Superior temporal gyrus (tissue), 1 donor: ENCODE measurements around the gene SLC39A11.
"Not testable (repeated sequence)": the region's sequence is repeated elsewhere in the genome, so short reads cannot be mapped to it uniquely, and the experiment has no call there.

Experiments
- DNase-seq: peaks from one replicate; pipeline ENCODE4 v3.0.0-alpha.2; 2016; ENCODE audit errors: extremely low spot score

SLC39A11 gene

DNA sequence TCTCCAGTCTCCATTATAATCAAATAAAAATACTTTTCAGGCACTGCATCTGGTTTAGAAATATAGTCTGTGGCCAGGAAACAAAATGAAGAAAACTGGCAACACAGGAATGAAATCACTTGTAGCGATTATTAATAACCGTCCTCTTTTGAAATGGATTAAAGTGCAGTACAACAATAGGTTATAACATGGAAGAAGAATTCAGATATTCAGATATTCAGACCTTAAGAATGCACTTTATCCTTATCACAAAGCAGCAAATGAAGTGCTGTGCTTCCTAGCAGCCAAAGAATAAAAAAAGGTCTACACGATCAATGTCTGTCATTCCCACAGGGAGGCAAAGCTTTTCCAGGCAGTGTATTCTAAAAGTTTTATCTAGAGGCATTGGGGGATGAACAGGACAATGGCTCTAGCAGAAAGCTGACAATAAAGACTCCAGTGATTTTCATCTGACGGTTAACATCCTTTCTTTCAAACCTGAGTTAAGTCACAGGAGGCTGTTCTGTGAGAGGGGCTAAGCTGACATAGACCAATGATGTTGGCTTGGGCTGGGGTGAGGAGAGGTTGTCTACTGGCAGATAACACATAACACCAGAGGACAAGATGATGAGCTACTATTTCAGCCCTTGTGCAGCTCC lies 259.2 kb downstream of the SLC39A11 start:
- DNase-seq = no peak

DNA sequence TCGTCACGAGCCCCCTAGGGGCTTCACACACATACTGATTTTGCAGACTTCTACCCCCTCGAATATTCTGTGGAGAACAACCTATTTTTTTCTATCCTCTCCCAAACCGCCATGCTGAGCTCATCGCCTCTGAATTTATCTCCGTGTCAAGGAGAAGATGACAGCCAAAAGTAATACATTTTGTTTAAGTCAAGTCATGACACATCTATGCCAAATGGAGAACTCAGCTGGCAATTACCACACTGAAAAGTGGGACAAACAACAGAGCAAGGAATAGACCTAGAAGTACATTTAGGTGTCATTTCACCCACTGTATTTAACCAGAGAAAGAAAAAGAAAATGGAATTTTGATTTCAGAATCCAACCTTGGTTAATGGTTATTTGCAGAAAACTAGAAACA lies 260.2 kb downstream of the SLC39A11 start:
- no peak for DNase-seq

DNA sequence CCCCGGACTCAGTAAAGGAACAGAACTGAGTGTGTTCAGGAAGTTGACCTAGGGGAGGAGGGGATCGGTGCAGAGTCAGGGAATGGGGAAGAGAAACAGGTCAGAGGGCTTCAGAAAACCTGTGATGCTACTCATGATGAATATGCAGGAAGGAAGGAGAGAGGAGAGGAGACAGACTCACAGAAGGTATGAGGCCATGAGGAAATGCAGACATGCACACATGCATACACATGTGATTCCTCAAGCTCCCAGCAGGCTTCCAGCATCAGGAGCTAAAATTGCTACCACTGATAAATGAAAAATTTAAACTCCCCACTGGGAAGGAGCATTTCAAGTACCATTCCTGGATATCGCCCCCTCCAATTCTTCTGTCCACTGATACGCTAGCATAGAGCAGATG lies 262.6 kb downstream of the SLC39A11 start:
- no peak for DNase-seq

DNA sequence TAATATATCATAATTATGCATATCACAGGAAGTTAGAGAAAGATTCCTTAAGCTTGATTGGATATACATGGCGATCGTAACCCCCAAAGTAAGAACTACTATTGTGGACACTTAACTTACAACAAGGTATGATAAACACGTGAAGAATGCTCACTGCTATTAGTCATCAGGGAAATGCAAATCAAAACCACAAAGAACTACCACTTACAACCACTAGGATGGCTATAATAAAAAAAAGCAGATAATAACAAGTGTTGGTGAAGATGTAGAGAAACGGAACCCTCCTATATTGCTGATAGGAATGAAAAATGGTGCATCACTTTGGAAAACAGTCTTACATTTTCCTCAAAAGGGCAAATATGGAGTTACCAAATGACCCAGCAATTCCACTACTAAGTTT lies 265.9 kb downstream of the SLC39A11 start:
- no peak for DNase-seq

DNA sequence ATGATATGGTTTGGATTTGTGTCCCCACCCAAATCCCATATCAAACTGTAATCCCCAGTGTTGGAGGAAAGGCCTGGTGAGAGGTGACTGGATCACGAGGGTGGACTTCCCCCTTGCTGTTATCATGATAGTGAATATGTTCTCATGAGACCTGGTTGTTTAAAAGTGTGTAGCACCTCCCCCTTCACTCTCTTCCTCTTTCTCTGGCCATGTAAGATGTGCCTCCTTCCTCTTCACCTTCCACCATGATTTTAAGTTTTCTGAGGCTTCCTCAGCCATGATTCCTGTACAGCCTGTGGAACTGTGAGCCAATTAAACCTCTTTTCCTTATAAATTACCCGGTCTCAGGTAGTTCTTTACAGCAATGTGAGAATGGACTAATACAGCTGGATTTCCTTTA lies 266.4 kb downstream of the SLC39A11 start:
- not testable (repeated sequence) for DNase-seq

DNA sequence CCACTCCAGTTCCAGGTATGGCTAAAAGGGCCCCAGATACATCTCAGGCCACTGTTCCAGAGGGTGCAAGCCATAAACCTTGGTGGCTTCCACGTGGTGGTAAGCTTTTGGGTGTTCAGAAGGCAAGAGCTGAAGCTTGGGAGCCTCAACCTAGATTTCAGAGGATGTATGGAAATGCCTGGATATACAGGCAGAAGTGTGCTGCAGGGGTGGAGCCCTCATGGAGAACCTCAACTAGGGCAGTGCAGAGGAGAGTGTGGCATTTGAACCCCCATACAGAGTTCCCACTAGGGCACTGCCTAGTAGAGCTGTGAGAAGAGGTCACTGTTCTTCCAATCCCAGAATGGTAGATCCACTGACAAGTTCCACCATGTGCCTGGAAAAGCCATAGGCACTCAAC lies 267.3 kb downstream of the SLC39A11 start:
- DNase-seq = no peak

DNA sequence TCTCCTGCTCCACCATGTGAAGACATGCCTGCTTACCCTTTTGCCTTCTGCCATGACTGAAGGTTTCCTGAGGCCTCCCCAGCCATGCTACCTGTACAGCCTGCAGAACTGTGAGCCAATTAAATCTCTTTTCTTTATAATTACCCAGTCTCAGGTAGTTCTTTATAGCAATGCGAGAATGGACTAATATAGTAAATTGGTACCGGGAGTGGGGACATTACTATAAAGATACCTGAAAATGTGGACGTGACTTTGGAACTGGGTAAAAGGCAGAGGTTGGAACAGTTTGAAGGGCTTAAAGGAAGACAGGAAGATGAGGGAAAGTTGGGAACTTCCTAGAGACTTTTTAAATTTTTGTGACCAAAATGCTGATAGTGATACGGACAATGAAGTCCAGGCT lies 268.2 kb downstream of the SLC39A11 start:
- not testable (repeated sequence) for DNase-seq

DNA sequence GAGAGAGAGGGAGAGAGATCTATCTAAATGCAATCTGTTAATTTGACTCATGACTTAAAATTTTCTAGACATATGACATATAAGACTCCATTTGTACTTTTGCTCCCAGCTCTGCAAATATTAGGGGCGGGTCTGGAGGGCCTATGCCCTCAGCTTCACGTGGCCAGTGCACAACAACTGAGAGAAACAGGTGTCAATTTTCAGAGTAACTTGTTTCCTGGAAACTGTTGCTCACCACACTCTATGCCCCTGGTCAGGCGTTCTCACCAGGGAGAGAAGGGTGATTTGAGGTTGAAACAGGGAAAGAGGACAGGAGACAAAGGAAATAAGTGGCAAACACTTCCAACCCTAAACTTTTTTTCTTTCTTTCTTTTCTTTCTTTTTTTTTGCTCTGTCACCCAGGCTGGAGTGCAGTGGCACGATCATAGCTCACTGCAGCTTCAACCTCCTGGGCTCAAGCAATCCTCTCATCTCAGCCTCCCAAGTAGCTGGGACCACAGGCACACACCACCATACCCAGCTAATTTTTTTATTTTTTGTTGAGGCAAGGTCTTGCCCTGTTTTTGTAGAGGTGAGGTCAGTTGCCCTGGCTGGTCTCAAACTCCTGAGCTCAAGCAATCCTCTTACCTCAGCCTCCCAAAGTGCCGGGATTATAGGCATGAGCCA lies 270.0 kb downstream of the SLC39A11 start:
- no peak for DNase-seq

DNA sequence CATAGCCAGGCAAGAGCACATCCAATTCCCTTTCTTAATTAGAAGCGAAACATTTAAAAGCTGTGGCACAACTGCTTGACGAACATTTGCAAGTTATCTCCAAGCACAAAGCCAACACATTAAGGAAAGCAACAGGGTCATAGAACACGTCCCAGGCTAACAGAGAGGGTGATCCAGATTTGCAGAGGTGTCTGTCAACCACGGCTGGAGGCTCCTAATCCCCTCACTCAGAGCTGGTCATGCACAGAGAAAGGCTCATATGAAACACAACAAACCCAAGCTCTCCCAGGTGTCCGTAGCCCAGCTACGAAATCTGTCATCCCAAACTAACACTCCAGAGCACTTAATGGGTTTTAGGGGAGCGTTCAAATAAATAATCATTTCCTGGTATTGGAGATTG lies 276.1 kb downstream of the SLC39A11 start:
- DNase-seq = no peak

DNA sequence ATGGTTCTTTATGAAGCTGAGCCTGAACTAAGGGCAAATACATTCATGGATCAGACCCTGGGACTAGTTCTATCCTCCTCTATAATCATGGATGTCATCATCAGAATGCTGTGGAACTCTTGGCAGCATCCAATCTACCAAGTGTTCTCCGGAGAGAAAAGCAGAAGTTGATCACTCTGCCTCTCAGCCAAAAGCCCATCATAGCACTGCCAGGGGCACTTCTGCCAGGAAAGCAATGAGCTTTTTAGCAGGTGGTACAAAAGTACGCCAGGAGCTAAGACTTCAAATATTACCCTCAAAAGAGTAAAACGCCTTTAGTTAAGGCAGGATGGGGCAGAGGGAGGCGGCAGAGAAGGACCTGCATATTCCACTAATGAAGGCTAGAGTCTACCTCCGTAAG lies 279.0 kb downstream of the SLC39A11 start:
- no peak for DNase-seq

DNA sequence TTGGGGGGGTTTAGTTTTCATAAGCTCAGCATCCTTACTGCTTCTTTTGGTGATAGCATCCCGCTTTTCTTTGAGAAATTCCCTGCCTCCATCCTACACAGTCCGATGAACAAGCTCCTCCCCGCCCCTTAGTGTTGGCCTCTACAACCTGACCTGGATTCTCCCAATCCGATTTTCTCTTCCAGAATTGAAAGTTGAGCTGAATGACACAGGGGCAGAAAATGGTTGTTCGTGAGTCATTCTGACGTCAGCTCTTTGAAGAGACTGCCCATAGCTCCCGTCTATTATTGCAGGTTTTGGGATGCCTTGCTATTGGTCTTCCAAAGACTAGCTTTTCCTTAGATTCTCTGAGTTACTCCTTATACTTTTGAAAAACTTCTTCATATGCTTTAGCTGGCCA lies 279.7 kb downstream of the SLC39A11 start:
- no peak for DNase-seq

DNA sequence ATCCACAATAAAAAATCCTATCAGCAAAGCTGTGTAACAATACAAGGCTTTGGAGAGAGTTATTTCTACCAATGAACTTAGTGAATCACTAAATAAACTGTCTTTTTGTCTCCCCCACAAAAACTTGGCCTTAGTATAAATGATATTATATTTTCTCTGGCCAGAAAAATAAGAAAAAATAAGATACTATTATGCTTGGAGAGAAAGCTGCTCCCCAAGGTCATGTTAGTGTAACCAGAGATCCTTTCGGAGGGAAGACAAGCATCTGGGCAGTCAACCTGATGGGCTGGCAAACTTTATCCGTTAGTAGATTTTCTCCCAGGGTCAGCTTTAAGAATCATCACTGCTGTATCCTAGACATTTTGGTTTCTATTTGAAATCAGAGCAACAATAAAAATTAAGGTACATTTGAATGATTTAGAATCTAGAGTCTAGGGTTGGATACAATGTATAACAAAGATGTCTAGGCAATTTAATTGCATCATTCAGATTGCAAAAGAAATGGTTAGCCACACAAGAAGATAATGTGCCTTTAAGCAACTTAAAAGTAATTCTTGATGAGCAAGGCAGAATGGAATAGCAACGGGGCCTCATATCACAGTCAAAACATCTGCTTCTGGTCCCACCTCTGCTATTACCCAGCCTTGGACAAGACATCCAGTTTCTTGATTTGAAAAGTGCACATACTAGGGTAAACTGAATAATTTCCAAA lies 280.4 kb downstream of the SLC39A11 start:
- no peak for DNase-seq

DNA sequence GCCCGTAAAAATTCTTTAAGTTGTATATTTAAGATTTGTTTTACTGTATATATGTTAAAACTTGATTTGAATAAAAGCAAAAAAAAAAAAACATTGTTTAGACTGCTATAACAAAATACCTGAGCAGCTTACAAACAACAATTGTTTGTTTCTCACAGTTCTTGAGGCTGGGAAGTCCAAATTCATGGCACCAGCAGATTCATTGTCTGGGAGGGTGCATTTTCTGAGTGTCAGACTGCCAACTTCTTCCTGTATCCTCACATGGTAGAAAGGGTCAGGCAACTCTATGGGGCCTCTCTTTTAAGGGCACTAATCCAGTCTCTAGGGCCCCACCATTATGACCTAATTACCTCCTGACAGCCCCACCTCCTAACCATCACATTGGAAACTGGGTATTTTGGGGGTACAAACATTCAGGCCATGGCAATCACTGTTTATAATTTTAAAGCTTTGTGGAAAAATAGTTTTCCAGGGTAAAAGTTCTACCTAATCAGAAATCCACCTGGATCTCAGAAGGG lies 281.4 kb downstream of the SLC39A11 start:
- DNase-seq = no peak

DNA sequence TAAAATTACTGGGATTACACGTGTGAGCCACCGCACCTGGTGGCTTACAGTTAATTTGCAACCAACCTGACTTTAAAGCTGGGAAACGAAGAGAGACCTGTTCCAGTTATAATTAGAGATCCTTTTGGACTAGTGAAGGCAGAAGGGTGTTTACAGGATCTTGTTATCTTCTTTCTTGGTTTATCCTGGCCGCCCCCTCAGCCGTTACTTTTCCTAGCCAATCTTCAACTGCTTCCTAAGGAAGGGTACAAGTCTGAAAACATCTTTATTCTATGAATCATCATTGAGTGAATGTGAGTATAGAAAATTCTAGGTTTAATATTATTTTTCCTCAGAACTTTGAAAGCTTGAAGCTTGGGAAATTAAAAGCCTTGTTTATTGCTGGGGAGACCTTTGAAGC lies 286.5 kb downstream of the SLC39A11 start:
- DNase-seq = no peak

DNA sequence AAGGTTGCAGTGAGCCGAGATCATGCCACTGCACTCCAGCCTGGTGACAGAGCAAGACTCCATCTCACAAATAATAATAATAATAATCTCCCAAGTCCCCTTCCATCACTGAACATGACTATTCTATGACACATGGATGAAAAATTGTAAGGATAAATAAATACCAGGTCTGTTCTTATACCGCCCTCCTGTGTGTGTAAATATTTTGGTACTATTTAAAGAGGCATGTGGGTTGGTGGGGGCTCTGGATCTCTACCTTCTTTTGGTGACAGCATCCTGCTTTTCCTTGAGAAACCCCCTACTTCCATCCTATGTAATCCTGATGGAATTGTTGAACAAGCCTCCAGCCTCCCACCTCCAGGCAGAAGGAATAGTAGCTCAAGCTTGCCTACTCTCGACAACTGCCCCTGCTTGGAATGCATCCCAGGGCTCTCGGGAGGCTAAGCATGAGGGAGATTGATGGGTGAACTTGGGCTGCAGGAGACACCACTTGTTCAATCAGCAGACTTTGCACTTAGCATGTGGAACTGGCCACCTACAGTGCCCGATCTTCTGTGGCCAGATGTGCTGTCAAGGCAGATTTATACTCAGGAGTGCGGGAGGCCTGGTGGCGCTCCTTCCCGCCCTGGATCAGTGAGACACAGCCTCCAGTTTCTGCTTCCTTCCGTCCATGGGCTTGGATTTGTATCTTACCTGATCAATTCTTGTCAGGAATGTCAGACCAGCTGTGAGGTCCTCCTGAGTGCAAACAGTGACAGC lies 287.4 kb downstream of the SLC39A11 start:
- DNase-seq = no peak

DNA sequence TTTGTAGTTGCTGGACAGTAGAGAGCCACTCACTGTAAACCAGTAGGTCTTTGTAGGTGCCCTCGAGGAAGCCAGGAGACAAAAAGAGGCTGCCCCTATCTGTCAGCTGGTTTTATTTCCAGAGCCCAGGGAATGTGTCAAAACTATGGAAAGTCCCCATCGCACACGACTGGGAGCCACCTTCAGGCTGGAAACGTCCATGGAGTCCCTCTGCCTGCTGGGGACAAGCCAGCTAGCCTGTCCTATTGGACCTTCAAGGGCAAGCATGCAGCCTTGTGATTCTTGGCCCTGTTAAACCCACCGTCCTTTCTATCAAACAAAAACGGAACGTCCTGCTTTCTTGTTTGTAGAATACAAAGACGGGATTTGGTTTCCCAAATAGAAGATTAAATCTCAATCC lies 289.8 kb downstream of the SLC39A11 start:
- DNase-seq = no peak

DNA sequence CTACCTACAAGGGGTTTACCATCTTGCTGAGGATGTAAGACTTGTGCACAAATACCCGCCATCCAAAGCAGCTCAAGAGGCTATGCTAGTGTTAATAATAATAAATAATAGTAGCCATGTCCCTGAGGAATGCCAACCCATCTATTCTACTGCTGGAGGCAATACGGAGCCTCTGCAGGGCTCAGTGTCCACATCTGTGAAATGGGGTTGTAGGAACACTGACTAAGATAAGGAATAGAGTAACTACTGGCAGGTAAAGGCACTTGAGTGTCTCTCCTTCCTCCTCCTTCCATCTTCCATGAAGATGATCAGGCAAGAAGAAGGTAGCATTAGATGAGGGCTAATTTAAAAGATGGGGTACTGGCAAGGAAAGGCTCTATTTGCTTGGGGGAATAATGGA lies 295.3 kb downstream of the SLC39A11 start:
- DNase-seq = no peak

DNA sequence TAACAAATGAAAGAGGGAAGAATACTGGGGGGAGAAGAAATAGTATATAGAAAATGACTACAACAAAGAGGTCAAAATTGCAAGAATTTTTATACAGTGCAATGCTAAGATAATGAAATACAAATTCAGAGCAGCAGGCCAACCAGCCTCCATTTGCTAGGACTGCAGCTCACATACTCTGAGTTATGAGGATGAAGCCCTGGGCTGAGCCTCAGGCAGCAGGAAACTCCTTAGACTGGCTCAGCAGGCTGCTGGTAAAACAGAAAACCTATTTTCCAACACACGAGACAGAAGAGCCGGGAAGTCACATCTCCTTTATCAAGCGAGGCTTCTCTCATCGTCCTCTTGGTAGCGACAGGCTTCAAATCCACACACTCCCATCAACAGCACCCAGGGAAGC lies 296.5 kb downstream of the SLC39A11 start:
- DNase-seq = no peak

DNA sequence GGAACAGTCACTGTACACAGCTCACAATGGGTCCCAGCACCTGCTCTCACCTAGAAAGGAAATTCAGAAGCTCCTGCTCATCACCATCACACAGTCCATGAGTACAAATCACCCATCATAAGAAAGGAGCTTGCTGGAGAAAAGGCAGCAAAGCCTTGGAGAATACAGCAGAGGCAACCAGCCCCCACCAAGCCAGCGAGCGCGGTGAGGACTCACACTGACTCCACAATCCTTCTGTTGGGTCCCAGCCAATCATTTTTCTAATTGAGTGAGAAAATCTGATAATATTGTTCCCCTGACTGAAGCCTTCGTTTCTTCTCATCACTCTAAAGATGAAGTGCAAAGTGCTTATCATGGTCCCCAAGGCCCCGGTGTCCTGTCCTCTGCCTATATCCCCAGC lies 298.3 kb downstream of the SLC39A11 start:
- no peak for DNase-seq

DNA sequence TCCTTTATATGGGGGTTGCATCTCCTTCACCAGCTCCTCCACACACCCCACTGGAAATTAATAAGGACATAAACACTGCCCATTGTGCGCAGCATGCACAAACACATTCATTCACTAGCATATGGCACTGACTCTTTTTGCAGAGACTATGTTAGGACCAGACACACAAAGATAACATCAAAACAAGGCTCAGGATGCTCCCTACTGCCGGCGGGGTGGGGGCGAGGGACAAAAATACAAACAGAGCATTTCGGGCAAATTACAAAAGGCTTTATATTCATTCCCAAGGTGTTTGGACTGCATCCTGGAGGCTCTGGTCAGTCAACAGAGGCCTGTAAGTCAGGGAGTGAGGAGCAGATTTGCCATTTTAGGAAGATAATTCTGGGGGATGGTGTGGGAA lies 299.7 kb downstream of the SLC39A11 start:
- DNase-seq = no peak

DNA sequence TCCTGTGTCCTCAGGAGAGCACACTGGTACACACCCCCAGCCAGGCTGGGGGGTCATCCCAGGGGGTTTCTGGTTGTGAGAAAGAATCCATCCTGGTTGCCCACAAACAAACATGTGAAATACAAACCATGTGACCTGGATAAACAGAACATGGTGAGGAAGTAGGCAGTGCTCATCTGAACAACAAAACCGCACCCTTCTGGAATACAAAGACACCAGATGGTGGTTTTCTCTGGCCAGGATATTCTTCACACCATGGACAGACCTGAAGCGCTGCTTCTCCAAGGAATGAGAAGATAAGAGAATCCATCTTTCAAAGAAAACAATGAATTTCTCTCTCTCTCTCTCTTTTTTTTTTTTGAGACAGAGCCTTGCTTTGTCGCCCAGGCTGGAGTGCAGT lies 302.3 kb downstream of the SLC39A11 start:
- DNase-seq = no peak

DNA sequence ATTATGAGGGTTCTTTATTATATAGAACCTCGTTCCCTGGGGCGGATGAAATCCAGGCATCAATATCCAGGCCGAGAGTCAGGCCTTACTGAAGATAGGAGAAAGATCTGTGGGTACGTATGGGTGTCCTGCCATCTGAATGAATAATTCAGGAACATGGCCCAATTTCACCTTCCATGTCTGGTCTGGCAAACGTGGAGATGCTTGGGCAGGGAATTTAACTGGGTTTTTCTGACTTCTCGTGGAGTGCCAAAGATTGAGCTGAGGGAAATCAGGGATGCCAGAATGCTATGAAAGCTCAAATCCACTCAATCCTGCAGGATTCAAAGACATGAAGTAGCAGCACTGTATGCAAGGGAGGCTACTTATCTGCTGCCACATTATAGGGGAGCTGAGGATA lies 302.8 kb downstream of the SLC39A11 start:
- no peak for DNase-seq
